T-helper 22 cell (primary cell): ENCODE results near the gene OSBPL2.

Experiments used
- DNase-seq: peaks from one replicate; pipeline ENCODE4 v3.0.0-alpha.2; 2020; ENCODE audit warnings: low read depth

OSBPL2 gene

DNA sequence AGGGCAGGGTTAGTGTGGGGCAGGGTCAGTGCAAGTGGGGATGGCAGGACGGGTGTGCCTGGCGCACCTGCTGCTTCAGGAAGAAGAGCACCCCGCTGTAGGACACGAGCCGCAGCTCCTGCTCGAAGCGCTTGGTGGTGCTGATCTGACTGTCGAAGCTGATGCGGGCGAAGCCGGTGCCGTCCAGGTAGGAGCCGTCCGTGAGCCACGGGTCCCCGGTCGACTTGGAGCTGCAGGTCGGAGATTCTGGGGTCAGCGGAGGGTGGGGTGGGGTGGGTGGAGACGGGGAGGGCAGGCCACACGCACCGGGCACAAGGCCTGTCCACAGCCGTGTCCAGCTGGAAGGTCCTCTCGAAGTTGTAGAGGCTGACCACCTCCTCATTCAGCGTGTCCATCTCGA is 74.7 kb downstream of the OSBPL2 start:
- no peak for DNase-seq

DNA sequence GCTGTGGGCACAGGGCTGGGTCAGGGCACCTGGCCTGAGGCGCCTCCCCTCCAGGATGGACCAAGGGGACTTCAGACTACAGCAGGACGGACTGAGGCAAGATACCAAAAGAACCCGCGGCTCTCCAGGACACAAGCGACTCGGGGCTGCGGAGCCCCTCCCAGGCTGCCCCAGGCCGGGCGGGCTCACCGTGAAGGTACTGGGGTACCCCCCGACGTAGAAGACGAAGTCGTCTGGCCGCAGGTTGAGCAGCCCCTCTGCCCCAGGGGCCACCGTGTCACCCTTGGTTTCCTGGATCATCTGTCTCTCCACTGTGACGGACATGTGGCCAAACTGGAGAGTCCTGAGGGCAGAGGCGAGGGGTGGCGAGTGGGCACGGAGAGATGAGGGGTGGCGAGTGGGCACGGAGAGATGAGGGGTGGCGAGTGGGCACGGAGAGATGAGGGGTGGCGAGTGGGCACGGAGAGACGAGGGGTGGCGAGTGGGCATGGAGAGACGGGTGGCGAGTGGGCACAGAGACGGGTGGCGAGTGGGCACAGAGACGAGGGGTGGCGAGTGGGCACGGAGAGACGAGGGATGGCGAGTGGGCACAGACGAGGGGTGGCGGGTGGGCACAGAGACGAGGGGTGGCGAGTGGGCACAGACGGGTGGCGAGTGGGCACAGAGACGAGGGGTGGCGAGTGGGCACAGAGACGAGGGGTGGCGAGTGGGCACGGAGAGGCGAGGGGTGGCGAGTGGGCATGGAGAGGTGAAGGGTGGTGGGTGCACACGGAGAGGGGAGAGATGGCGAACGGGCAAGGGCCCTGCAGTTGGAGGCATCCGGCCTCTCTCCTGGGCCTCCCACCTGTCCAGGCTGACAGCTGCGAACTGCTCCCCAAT is 75.4 kb downstream of the OSBPL2 start:
- no peak for DNase-seq

GRCh38 chr20:62314339-62314638 is 76.0 kb downstream of the OSBPL2 start:
- DNase-seq: no peak

GRCh38 chr20:62314711-62315302 is 76.5 kb downstream of the OSBPL2 start:
- DNase-seq: no peak

- no peak for DNase-seq
These were observed 77.5 kb downstream of the OSBPL2 start for GRCh38 chr20:62315773-62316172.

DNA sequence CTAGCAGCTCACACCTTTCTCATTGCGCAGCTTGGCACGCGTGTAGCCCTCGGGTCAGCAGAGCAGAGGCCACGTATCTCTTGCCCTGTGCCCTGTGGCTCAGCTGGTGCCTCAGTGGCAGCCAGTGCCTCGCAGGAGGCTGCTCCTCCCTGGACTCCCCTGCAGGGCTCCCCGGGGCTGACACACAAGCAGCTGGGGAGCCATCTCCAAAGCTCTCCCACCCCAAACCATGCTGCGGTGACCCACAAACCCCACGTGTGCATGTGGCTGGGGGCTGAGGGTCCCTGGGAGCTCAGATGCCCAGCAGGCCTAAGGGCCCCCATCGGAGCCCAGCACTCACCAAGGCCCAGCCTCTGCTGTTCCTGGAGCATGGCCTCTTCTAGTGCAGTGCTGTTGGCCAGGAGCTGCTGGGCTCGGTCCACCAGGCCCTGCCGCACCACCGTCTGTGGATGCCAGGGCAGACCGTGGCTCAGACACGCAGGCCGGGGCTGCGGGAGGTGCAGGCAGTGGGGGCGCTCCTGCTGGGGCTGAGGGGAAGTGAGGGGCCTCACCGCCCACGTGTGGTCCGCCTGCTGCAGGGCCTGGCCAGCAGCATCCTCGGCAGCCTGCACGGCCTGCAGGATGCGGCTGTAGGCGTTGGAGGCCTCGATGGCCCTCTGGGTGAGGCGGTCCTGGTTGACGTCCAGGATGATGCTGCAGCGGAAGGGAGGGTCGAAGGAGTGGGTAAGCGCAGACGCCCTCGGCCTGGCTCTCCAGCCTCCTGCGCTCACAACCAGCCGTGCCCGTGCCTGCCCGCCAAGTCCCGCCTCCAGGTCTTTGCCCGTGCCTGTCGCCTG is 78.2 kb downstream of the OSBPL2 start:
- no peak for DNase-seq

DNA sequence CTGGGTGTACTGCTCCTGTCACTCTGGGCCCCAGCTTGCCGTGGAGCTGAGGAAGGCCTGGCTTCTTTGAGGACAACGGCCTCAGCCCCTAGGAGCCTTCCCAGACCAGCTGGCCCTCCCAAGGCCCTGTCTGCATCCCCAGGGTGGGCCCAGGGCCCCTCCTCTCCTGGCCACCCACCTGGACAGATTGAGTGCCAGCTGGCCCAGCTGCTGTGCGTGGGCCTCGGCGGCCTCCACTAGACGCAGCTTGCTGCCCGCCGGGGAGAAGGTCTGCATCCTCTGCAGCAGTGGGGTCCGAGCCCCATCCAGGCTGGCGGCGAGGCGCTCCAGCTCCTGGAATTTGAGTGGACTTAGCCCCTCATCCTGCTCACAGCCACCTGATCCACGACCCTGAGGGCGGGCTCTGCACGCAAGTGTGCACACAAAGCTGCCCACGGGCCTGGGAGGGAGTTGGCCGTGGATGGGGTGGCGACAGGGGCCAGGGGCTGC is 78.9 kb downstream of the OSBPL2 start:
- DNase-seq: no peak

- no peak for DNase-seq
These were observed 80.4 kb downstream of the OSBPL2 start for GRCh38 chr20:62318400-62319345.

DNA sequence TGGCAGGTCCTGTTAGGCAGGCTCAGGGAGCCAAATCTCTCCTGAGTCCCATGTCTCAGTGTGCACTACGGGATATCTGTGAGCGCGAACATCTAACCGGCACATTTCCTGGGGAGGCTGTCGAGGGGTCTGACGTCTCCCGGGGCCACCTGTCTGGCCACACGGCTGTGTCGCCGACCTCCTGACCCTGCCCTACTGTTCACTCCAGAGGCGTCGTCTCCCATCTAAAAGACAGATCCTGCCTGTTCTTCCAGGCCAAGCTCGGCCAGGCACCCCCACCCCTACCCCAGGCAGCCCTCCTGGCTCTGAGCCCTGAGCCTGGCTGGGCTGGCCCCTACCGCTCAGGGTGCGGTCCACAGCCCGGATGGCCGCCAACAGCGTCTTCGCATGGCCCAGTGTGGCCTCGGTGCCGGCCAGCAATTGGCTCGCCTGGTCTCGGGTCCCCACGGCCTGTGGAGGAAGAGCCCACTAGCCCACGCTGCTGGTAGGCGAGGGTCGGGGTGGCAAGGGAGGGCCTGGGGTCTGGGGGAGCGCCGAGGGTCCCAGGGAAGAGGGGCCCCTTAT is 81.1 kb downstream of the OSBPL2 start:
- DNase-seq: no peak

DNA sequence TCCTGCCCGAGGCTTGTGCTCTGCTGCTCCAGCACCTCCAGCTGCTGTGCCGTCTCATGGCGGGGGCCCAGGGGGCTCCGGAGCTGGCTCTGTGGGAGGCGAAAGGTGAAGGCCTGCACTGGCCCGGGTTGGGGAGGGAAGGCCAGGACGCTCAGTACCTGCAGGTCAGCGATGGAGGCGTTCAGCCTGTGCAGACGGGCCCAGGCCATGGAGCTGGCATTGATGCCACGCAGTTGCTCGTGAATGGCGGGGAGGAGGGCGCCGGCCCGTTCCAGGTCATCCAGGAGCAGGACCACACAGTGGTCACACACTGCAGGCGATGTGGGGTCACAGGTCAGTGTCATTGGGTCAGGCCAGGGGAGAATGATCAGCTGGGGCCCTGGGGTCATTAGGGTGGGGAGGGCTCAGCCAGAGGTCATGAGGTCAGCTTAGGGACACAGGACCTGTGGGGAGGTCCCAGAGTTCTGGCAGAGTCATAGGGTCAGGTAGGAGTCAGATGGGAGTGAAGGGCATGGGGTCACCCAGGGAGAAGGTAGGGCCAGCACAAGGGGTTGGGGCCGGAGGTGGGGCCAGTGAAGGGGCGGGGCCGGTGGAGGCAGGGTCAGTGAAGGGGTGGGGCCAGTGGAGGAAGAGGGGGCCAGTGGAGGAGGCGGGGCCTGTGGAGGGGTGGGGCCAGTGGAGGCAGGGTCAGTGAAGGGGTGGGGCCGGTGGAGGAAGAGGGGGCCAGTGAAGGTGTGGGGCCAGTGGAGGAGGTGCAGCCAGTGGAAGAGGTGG is 82.4 kb downstream of the OSBPL2 start:
- no peak for DNase-seq

DNA sequence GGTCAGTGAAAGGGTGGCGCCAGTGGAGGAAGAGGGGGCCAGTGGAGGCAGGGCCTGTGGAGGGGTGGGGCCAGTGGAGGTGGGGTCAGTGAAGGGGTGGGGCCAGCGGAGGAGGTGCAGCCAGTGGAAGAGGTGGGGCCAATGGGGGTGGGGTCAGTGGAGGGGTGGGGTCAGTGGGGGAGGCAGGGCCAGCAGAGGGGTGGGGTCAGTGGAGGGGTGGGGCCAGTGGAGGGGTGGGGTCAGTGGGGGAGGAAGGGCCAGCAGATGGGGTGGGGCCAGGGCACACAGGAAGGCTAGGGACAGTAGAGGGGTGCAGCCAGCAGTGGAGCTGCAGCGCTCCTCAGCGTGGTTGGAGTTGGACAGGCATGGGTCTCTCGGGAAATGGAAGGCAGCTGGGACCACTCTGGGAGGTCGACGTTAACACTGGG is 83.2 kb downstream of the OSBPL2 start:
- no peak for DNase-seq

DNA sequence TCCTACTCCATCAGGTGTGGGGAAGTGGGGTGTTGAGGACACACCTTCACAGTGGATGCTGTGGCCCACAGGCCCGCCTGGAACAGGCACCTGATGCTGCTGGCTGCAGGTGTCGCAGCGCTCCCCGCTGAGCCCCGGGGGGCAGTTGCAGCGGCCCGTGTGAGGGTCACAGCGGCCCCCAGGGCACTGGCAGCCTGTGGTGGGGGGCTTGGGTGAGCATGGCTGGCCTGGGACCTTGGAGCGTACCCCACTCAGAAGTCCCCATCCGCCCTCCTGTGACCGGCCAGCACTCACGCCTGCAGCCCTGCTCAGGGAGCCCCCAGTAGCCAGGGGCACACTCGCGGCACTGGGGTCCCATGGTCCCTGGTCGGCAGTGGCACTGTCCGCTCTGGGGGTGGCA is 83.7 kb downstream of the OSBPL2 start:
- DNase-seq: no peak

GRCh38 chr20:62322492-62323041 is 84.2 kb downstream of the OSBPL2 start:
- no peak for DNase-seq

DNA sequence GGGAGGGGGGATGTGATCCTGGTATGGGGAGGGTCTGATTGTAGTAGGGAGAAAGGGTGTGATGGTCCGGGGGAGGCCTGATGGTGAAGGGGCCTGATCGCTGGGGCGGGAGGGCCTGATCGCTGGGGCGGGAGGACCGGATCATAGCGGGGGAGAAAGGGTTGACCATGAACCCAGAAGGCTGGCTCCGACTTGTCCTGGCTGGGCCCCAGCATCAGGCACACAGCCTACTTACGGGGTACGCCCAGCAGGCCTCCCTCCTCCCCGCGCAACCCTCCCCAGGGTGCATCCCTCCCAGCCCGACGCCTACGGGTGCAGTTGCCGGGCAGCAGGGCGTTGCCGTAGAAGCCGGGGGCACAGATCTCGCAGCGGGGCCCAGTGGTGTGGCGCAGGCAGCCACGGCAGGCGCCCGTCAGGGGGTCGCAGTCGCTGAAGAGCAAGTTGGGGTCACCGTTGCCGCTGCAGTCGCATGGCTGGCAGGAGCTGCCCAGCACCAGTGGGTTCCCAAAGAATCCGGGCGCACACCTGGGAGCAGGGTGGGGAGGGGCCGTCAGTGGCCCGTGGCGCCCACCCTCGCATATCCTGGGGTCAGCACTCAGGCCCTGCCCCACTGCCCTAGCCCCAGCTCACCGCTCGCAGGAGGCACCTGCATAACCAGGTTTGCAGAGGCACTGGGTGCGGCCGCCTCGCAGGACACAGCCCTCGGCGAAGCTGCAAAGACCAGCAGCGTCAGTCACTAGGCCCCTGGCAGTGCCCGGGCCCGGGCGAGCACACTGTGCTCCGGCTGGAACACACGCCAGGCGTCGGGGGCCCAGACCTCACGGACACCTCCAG is 85.0 kb downstream of the OSBPL2 start:
- DNase-seq: no peak

DNA sequence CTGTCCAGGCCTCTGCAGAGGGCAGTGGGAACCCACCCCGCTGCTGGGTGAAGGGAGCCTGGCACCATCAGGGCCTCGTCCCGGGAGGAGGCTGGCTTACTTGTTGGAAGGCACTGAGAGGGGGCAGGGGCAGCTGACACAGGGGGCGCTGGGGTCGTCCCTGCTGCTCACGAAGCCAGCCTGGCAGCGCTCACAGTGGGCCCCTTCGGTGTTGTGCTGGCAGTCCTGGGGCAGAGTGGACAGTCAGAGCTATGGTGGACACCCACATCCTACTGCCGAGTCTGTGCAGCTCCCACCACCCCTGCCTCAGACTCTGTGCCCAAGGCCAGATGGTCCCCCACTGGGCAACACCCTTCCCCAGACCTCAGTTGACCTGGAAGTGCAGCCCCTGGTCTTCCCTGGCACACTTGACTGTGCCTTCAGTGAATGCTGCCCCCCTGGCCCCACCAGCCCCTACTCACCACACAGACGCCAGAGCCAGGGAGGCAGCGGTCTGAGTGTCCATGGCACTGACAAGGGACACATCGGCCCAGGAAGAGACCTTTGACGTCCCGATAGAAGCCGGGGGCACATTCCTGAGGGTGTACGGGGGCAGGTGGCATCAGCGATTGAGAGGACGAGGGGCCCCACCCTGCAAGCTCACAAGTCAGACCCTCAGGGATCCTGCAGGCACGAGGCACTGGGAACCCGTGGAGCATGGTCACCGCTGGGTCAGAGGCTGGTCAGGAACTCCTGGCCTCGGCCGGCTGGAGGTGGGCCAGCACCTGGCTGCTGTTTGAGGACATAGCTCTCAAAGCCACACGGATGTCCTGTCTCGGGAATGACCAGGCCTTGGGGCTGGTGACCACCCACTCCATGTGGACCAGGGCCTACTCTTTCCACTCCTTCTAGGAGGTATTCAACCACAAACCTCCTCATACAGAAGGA is 85.9 kb downstream of the OSBPL2 start:
- DNase-seq: no peak

DNA sequence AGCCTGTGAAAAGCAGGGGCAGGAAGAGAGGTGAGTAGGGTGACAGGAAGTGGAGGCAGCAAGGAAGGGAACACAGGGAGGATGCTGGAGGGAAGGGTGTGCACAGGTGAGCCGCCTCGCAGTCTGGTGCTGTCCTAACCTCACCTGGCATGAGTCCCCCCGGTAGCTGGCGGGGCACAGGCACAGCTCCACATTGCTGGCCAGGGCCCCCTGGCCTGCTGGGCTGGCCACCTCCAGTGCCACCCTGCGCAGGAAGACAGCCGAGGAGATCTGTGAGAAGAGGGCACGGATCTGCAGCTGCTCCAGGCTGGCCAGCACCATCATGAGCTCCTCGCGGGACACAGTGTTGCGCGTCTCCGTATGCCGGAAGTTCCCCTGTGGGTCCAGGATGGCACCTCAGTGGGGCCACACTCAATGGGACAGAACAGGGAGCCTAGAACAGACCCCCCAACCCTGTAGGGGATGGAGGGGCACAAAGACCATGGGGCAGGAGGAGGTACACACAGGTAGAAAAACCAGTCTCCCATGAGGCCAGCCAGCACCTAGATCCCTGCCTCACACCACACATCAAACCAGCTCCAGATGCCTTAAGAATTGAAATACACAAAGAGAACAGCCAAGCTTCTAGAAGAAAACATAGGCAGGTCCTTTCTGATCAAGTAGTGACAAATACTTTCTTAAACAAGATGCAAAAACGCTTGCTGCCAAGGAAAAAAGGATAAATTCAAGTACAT is 87.0 kb downstream of the OSBPL2 start:
- no peak for DNase-seq

DNA sequence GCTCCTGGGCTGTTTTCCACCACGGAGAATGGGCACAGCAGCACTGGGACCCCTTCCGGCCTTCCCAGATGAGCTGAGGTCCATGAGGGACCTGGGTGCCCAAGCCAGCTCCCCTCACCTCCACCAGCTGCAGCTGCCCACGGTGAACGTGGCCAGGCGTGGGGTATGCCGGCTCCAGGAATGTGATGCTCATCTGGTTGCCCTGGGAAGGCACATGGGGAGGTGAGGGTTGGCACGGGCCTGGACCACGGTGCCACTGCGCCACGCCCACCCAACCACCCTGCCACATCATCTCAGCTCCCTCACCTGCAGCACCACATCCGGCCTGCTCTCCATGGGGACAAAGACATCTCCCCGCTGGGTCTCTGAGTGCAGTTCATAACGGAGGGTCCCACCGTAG is 88.2 kb downstream of the OSBPL2 start:
- no peak for DNase-seq
